Glutamatergic neuron (in vitro differentiated cells): Measurements from ENCODE around the gene AKT1S1. TPM values are rescaled to one million over a fixed set of nuclear protein-coding genes. Genes with fewer than 3 reads are reported as not detected.
A peak's percentile ranks its signal among the peaks of the same experiment; 100 is the strongest.

Experiments used
- DNase-seq: peaks from one replicate; pipeline ENCODE4 v3.0.0; 2022
- H3K27ac Mint-ChIP-seq: one replicate; pipeline ENCODE4 v1.8.0; 2020; ENCODE audit warnings: mild to moderate bottlenecking, mixed read lengths, inconsistent platforms; ENCODE audit not compliant: unreplicated experiment
- H3K27me3 Mint-ChIP-seq: one replicate; pipeline ENCODE4 v1.8.0; 2020; ENCODE audit warnings: mild to moderate bottlenecking, moderate library complexity, mixed read lengths, inconsistent platforms; ENCODE audit not compliant: unreplicated experiment
- H3K36me3 Mint-ChIP-seq: one replicate; pipeline ENCODE4 v1.8.0; 2020; ENCODE audit warnings: mild to moderate bottlenecking, mixed read lengths, inconsistent platforms; ENCODE audit not compliant: unreplicated experiment
- H3K4me1 Mint-ChIP-seq: one replicate; pipeline ENCODE4 v1.8.0; 2020; ENCODE audit warnings: mild to moderate bottlenecking, low read depth, mixed read lengths, inconsistent platforms; ENCODE audit not compliant: unreplicated experiment
- H3K4me3 Mint-ChIP-seq: one replicate; pipeline ENCODE4 v1.8.0; 2020; ENCODE audit warnings: mild to moderate bottlenecking, mixed read lengths, inconsistent platforms; ENCODE audit not compliant: unreplicated experiment
- H3K9me3 Mint-ChIP-seq: one replicate; pipeline ENCODE4 v1.8.0; 2020; ENCODE audit warnings: mild to moderate bottlenecking, moderate library complexity, mixed read lengths, inconsistent platforms; ENCODE audit not compliant: unreplicated experiment
- total RNA-seq: library from RNA; stranded (reverse); fragmentation: NEBNext Ultra II Directional; extraction: Animal tissue kit (Norgen Biotek cat#: 25700); gene quantifications from one replicate; pipeline ENCODE4 v1.2.1, GENCODE V29; 2021; ENCODE audit not compliant: unreplicated experiment
- TF ChIP-seq, protein P1 (sequence below): fragments of 200-600 bp; sonication (generic); IDR thresholded peaks from one replicate; pipeline ENCODE4 v1.5.0; 2021; ENCODE audit not compliant: partially characterized antibody, unreplicated experiment

The AKT1S1 gene
- total RNA-seq, 1 donor from 2014 or later = 23.7 TPM

DNA sequence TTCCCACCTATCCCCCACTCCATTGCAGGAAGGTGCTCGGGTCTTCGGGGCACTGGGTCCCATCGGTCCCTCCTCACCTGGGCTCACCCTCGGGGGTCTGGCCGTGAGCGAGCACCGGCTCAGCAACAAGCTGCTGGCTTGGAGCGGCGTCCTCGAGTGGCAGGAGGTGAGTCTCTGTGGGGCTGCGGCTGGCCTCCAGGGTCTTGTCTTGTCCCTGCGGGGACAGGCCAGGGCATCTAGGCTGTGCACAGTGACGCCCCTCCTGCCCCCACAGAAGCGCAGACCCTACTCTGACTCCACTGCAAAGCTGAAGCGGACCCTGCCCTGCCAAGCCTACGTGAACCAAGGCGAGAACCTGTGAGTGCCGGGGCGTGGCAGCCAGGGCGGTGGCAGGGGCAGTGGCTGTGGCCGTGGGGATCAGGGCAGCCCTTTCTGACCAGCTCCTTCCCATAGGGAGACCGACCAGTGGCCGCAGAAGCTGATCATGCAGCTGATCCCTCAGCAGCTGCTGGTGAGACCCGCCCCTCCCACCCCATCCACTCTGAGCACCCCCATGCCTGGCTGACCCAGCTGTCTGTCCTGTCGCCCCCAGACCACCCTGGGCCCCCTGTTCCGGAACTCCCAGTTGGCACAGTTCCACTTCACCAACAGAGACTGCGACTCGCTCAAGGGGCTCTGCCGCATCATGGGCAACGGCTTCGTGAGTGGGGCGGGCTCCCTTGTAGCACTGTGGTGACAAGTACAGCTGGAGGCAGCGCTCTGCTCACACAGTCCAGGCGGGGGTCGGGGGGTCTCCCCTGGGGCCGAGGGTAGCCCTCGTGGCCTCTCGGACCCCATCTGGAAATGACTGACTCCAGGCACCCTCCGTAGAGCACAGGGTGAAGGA lies 22.5 kb downstream of the AKT1S1 start:
- Mint-ChIP-seq H3K27me3 (peaks cover 19% of the 10 kb centered on the region), H3K27ac (no peak overlapping the region), H3K4me1 (peaks cover 17% of the 10 kb centered on the region), H3K4me3 (no peak overlapping the region), H3K36me3 (peaks cover 5% of the 10 kb centered on the region), H3K9me3 (peaks cover 18% of the 10 kb centered on the region)
- DNase-seq = no peak
- TF ChIP-seq, protein P1, sequence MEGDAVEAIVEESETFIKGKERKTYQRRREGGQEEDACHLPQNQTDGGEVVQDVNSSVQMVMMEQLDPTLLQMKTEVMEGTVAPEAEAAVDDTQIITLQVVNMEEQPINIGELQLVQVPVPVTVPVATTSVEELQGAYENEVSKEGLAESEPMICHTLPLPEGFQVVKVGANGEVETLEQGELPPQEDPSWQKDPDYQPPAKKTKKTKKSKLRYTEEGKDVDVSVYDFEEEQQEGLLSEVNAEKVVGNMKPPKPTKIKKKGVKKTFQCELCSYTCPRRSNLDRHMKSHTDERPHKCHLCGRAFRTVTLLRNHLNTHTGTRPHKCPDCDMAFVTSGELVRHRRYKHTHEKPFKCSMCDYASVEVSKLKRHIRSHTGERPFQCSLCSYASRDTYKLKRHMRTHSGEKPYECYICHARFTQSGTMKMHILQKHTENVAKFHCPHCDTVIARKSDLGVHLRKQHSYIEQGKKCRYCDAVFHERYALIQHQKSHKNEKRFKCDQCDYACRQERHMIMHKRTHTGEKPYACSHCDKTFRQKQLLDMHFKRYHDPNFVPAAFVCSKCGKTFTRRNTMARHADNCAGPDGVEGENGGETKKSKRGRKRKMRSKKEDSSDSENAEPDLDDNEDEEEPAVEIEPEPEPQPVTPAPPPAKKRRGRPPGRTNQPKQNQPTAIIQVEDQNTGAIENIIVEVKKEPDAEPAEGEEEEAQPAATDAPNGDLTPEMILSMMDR = no peak

DNA sequence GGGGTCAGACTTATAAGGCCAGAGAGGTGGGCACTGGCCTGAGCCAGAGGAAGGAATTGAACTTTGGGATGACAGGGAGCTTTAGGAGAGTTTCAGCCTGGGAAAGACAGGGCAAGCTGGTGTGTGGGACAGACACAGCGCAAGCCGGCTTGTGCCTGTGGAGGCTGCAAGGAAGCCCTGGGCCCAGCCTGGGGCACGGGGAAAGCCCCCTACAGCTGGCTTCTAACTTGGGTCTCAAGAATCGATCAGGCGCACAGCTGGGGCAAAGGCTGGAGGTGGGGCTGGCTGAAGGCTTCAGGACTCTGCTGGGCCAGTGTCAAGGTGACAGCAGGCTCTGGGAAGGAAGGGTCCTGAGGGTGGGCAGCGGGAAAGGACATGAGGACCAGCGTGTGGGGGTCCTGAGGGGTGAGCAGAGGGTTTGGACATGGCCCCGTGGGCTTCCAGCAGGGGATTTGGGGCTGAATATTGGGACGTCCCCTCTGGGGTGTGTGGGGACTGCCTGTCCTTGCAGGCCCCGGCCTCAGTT lies 23.2 kb downstream of the AKT1S1 start:
- Mint-ChIP-seq H3K27me3 (peaks cover 16% of the 10 kb centered on the region), H3K27ac (peak overlapping the region; percentile 78), H3K4me1 (peaks cover 17% of the 10 kb centered on the region), H3K4me3 (peak overlapping the region; percentile 81), H3K36me3 (peaks cover 5% of the 10 kb centered on the region), H3K9me3 (peaks cover 18% of the 10 kb centered on the region)
- DNase-seq = no peak
- TF ChIP-seq, protein P1 = no peak

GRCh38 chr19:49852631-49853126 lies 24.5 kb downstream of the AKT1S1 start:
- H3K4me1 Mint-ChIP-seq = peaks cover 17% of the 10 kb centered on the region
- peaks cover 15% of the 10 kb centered on the region for H3K27me3 Mint-ChIP-seq
- TF ChIP-seq, protein P1 = no peak
- H3K9me3 Mint-ChIP-seq = peaks cover 18% of the 10 kb centered on the region
- H3K27ac Mint-ChIP-seq = peak overlapping the region; percentile 83
- H3K4me3 Mint-ChIP-seq = peak overlapping the region; percentile 97
- peaks cover 5% of the 10 kb centered on the region for H3K36me3 Mint-ChIP-seq
- DNase-seq = no peak

GRCh38 chr19:49851456-49852259 lies 25.5 kb downstream of the AKT1S1 start:
- Mint-ChIP-seq H3K27me3 (peaks cover 15% of the 10 kb centered on the region), H3K4me3 (peak overlapping the region; percentile 97), H3K27ac (peak overlapping the region; percentile 83), H3K9me3 (peaks cover 18% of the 10 kb centered on the region), H3K4me1 (peaks cover 17% of the 10 kb centered on the region), H3K36me3 (peaks cover 5% of the 10 kb centered on the region)
- peak; percentile 60 for DNase-seq
- TF ChIP-seq, protein P1 = no peak
